ENCODE results near the gene FRMD5. TPM values are rescaled to one million over a fixed set of nuclear protein-coding genes. Genes with fewer than 3 reads are reported as not detected.

The FRMD5 gene
- total RNA-seq, 2 donors from 2014 or later, result 3.6 to 7.0 TPM

GRCh38 chr15:44181410-44181809 lies 13.7 kb downstream of the FRMD5 start:
- Mint-ChIP-seq H3K4me1 (no peaks in the 10 kb centered on the region), H3K27me3 (ENCODE audit: insufficient read depth) (no peaks in the 10 kb centered on the region), H3K27ac (no peak overlapping the region), H3K9me3 (no peaks in the 10 kb centered on the region), H3K36me3 (ENCODE audit: low read depth) (no peaks in the 10 kb centered on the region), H3K4me3 (no peak overlapping the region)
- H3K36me3 ChIP-seq (ENCODE audit: control insufficient read depth, insufficient read depth, low read length), result no peaks in the 10 kb centered on the region
- TF ChIP-seq CTCF (conservative IDR thresholded peaks at IDR 0.05), result no peak
- no peak overlapping the region for H3K9ac ChIP-seq (ENCODE audit: extremely low read depth, low read length, poor library complexity, severe bottlenecking)
- no peak overlapping the region for H3K4me3 ChIP-seq (ENCODE audit: low read length)
- no peak for DNase-seq
- H3K27me3 ChIP-seq (ENCODE audit: control insufficient read depth, insufficient read depth, low read length, poor library complexity, severe bottlenecking), result no peaks in the 10 kb centered on the region
- H3K9me3 ChIP-seq (ENCODE audit: control insufficient read depth, low read length), result no peaks in the 10 kb centered on the region
- WGBS, 2 experiments (ENCODE audit: insufficient coverage in 1 of 2, insufficient read length in 1 of 2), result 98 to 100% methylated on average over 1 to 2 of the region's 2 CpGs
- H3K27ac ChIP-seq (ENCODE audit: low read depth, low read length), result no peak overlapping the region
- H3K4me1 ChIP-seq (ENCODE audit: control insufficient read depth, insufficient read depth, low read length), result no peaks in the 10 kb centered on the region

- Histone ChIP-seq H3K4me1 (ENCODE audit: control insufficient read depth, insufficient read depth, low read length) (no peaks in the 10 kb centered on the region), H3K4me3 (ENCODE audit: low read length) (no peak overlapping the region), H3K36me3 (ENCODE audit: control insufficient read depth, insufficient read depth, low read length) (no peaks in the 10 kb centered on the region), H3K9me3 (ENCODE audit: control insufficient read depth, low read length) (no peaks in the 10 kb centered on the region), H3K27ac (ENCODE audit: low read depth, low read length) (no peak overlapping the region), H3K9ac (ENCODE audit: extremely low read depth, low read length, poor library complexity, severe bottlenecking) (no peak overlapping the region), H3K27me3 (ENCODE audit: control insufficient read depth, insufficient read depth, low read length, poor library complexity, severe bottlenecking) (no peaks in the 10 kb centered on the region)
- no peak overlapping the region for H3K4me3 Mint-ChIP-seq
- WGBS, 2 experiments (ENCODE audit: insufficient coverage in 1 of 2, insufficient read length in 1 of 2), result no CpG with 5 or more reads among the region's 1 CpG
- no peaks in the 10 kb centered on the region for H3K36me3 Mint-ChIP-seq (ENCODE audit: low read depth)
- no peak for DNase-seq
- no peaks in the 10 kb centered on the region for H3K4me1 Mint-ChIP-seq
- H3K27ac Mint-ChIP-seq, result no peak overlapping the region
- no peak for TF ChIP-seq CTCF (conservative IDR thresholded peaks at IDR 0.05)
- no peaks in the 10 kb centered on the region for H3K27me3 Mint-ChIP-seq (ENCODE audit: insufficient read depth)
- H3K9me3 Mint-ChIP-seq, result no peaks in the 10 kb centered on the region
Measured at GRCh38 chr15:44177139-44177538, 17.9 kb downstream of the FRMD5 start.

GRCh38 chr15:44173813-44174212 lies 21.3 kb downstream of the FRMD5 start:
- Histone ChIP-seq H3K27ac (ENCODE audit: low read depth, low read length) (no peak overlapping the region), H3K27me3 (ENCODE audit: control insufficient read depth, insufficient read depth, low read length, poor library complexity, severe bottlenecking) (no peaks in the 10 kb centered on the region), H3K9ac (ENCODE audit: extremely low read depth, low read length, poor library complexity, severe bottlenecking) (no peak overlapping the region), H3K4me3 (ENCODE audit: low read length) (no peak overlapping the region), H3K36me3 (ENCODE audit: control insufficient read depth, insufficient read depth, low read length) (no peaks in the 10 kb centered on the region), H3K4me1 (ENCODE audit: control insufficient read depth, insufficient read depth, low read length) (no peaks in the 10 kb centered on the region), H3K9me3 (ENCODE audit: control insufficient read depth, low read length) (no peaks in the 10 kb centered on the region)
- no peak for DNase-seq
- no peaks in the 10 kb centered on the region for H3K36me3 Mint-ChIP-seq (ENCODE audit: low read depth)
- H3K9me3 Mint-ChIP-seq, result no peaks in the 10 kb centered on the region
- no peaks in the 10 kb centered on the region for H3K4me1 Mint-ChIP-seq
- H3K4me3 Mint-ChIP-seq, result no peak overlapping the region
- H3K27ac Mint-ChIP-seq, result no peak overlapping the region
- H3K27me3 Mint-ChIP-seq (ENCODE audit: insufficient read depth), result no peaks in the 10 kb centered on the region
- no peak for TF ChIP-seq CTCF (conservative IDR thresholded peaks at IDR 0.05)

Data from endodermal cell (in vitro differentiated cells).